IMR-90 (cell line): Measurements from ENCODE around the gene STON2.

ENCODE experiments used
- POLR2A ChIP-seq: IDR thresholded peaks from 2 replicates; pipeline ENCODE4 v1.6.1; 2012; ENCODE audit warnings: mild to moderate bottlenecking, low read depth, low read length
- TF ChIP-seq, protein P1 (sequence below): conservative IDR thresholded peaks from 2 replicates; pipeline ENCODE4 v1.5.1; 2012; ENCODE audit warnings: mild to moderate bottlenecking, low read depth, low read length, improper control_type of control experiment

DNA sequence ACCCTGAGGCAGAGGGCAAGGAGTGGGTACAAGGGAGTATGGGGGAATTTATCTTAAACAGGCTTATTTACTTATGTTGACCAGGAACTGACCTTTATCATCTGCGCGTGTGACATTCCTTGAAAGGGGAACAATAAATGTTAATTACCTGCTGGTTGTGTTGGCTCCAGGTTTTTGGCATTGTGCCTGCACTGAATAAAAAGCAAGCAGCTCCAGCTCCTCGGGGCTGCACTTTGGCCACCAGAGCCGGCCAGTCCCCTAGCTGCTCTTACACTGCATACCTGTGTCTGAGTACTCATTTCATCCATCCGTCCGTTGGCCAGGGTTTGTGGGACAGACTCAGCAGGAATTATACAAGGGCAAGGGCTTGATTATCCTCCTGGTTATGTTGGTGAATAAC lies 110.6 kb downstream of the STON2 start:
- TF ChIP-seq, protein P1, sequence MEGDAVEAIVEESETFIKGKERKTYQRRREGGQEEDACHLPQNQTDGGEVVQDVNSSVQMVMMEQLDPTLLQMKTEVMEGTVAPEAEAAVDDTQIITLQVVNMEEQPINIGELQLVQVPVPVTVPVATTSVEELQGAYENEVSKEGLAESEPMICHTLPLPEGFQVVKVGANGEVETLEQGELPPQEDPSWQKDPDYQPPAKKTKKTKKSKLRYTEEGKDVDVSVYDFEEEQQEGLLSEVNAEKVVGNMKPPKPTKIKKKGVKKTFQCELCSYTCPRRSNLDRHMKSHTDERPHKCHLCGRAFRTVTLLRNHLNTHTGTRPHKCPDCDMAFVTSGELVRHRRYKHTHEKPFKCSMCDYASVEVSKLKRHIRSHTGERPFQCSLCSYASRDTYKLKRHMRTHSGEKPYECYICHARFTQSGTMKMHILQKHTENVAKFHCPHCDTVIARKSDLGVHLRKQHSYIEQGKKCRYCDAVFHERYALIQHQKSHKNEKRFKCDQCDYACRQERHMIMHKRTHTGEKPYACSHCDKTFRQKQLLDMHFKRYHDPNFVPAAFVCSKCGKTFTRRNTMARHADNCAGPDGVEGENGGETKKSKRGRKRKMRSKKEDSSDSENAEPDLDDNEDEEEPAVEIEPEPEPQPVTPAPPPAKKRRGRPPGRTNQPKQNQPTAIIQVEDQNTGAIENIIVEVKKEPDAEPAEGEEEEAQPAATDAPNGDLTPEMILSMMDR: no peak
- TF ChIP-seq POLR2A: no peak
